ENCODE data around the gene PLD1. TPM values are rescaled to one million over a fixed set of nuclear protein-coding genes. Genes with fewer than 3 reads are reported as not detected.

The PLD1 gene
- total and polyA plus RNA-seq, 10 of the 15 experiments (the other 5 are each of a cell fraction or from before 2014, with no cell fraction given): 2.9 to 108 (median 3.6) TPM

- TF ChIP-seq CUX1 (IDR thresholded peaks at IDR 0.05; ENCODE audit: insufficient replicate concordance, low read depth, low read length) (peak; percentile 76), SMARCA5 (IDR thresholded peaks at IDR 0.05) (no peak), IRF5 (IDR thresholded peaks at IDR 0.05; ENCODE audit: borderline replicate concordance) (no peak), SIN3A (IDR thresholded peaks at IDR 0.05; ENCODE audit: low read depth, low read length) (no peak), BRCA1 (IDR thresholded peaks at IDR 0.05; ENCODE audit: low read depth, low read length) (no peak), MTA3 (IDR thresholded peaks at IDR 0.05; ENCODE audit: borderline replicate concordance, low read length) (no peak), TBL1XR1 (IDR thresholded peaks at IDR 0.05; ENCODE audit: low read depth, low read length) (peak; percentile 70; the same call in 1 of the 2 replicates), KAT2A (conservative IDR thresholded peaks at IDR 0.05; ENCODE audit: control insufficient read depth, low read depth, low read length) (no peak), MEF2A (IDR thresholded peaks at IDR 0.05; ENCODE audit: insufficient read depth, low read depth, low read length) (peak; percentile 94), HDAC6 (IDR thresholded peaks at IDR 0.05; ENCODE audit: unreplicated experiment) (no peak), SIX5 (IDR thresholded peaks at IDR 0.05; ENCODE audit: low read depth, low read length, severe bottlenecking) (no peak), SKIL (IDR thresholded peaks at IDR 0.05; ENCODE audit: low read depth, poor library complexity, severe bottlenecking) (peak; percentile 95), HCFC1 (IDR thresholded peaks at IDR 0.05; ENCODE audit: low read length) (no peak), ZBTB40 (IDR thresholded peaks at IDR 0.05; ENCODE audit: borderline replicate concordance) (no peak; the same call in 1 of the 2 replicates), TARDBP (IDR thresholded peaks at IDR 0.05; ENCODE audit: borderline replicate concordance) (no peak)
Measured at GRCh38 chr3:171846597-171846996, 36.3 kb upstream of the PLD1 start (continued).

All from GM12878 (cell line).